Stimulated activated CD4-positive, alpha-beta T cell treated with anti-CD3 and anti-CD28 coated beads, Interleukin-4, amount 100 ng/mL, for 24 hours (primary cell): Measurements from ENCODE around the gene PADI3.
"Not testable (repeated sequence)": the region's sequence is repeated elsewhere in the genome, so short reads cannot be mapped to it uniquely, and the experiment has no call there.

Source experiments
- DNase-seq: peaks from one replicate; pipeline ENCODE4 v3.0.0-alpha.2; 2020

Gene PADI3

GRCh38 chr1:17216078-17216477 is 32.8 kb upstream of the PADI3 start:
- no peak for DNase-seq

- no peak for DNase-seq
Measured at GRCh38 chr1:17217607-17218006, 31.3 kb upstream of the PADI3 start.

- no peak for DNase-seq
Measured at GRCh38 chr1:17218939-17219338, 30.0 kb upstream of the PADI3 start.

GRCh38 chr1:17220287-17220686 is 28.6 kb upstream of the PADI3 start:
- no peak for DNase-seq

GRCh38 chr1:17222557-17222956 is 26.3 kb upstream of the PADI3 start:
- DNase-seq = no peak

GRCh38 chr1:17224434-17224833 is 24.5 kb upstream of the PADI3 start:
- no peak for DNase-seq

GRCh38 chr1:17225140-17225539 is 23.8 kb upstream of the PADI3 start:
- no peak for DNase-seq

GRCh38 chr1:17227358-17227915 is 21.5 kb upstream of the PADI3 start:
- DNase-seq = no peak

GRCh38 chr1:17228619-17229018 is 20.3 kb upstream of the PADI3 start:
- no peak for DNase-seq

- no peak for DNase-seq
Measured at GRCh38 chr1:17229379-17229778, 19.5 kb upstream of the PADI3 start.

- no peak for DNase-seq
Measured at GRCh38 chr1:17230106-17230505, 18.8 kb upstream of the PADI3 start.

GRCh38 chr1:17230671-17231310 is 18.1 kb upstream of the PADI3 start:
- DNase-seq = no peak

GRCh38 chr1:17232759-17233661 is 15.9 kb upstream of the PADI3 start:
- no peak for DNase-seq

GRCh38 chr1:17233675-17234320 is 15.1 kb upstream of the PADI3 start:
- DNase-seq = no peak

- no peak for DNase-seq
Measured at GRCh38 chr1:17234405-17234804, 14.5 kb upstream of the PADI3 start.

- DNase-seq = no peak
Measured at GRCh38 chr1:17235135-17235885, 13.6 kb upstream of the PADI3 start.

- peak; percentile 92 for DNase-seq
Measured at GRCh38 chr1:17236779-17237560, 11.9 kb upstream of the PADI3 start.

GRCh38 chr1:17237561-17237903 is 11.4 kb upstream of the PADI3 start:
- no peak for DNase-seq

- DNase-seq = no peak
Measured at GRCh38 chr1:17239420-17239819, 9.5 kb upstream of the PADI3 start.

GRCh38 chr1:17241011-17241779 is 7.7 kb upstream of the PADI3 start:
- DNase-seq = not testable (repeated sequence)

GRCh38 chr1:17241780-17242074 is 7.2 kb upstream of the PADI3 start:
- DNase-seq = not testable (repeated sequence)
